A673 (cell line): ENCODE data around the gene CA5A.

Experiments
- CTCF ChIP-seq: fragments of 300-800, 200-600 bp; sonication (generic); conservative IDR thresholded peaks from 2 replicates; pipeline ENCODE4 v1.5.1; 2017; ENCODE audit warnings: low read depth, mild to moderate bottlenecking, antibody characterized with exemption, low read length, moderate library complexity, mixed read lengths
- EZH2 ChIP-seq: fragments of 200-600 bp; sonication (generic); IDR thresholded peaks from 2 replicates; pipeline ENCODE4 v1.6.1; 2017; ENCODE audit warnings: borderline replicate concordance, low read depth, mild to moderate bottlenecking, mixed read lengths, antibody characterized with exemption, low read length; ENCODE audit not compliant: poor library complexity, severe bottlenecking

GRCh38 chr16:87974178-87974577 is 37.8 kb upstream of the CA5A start:
- TF ChIP-seq CTCF (no peak), EZH2 (no peak)
